WTC11 (cell line): ENCODE results near the gene FAXDC2. TPM values are rescaled to one million over a fixed set of nuclear protein-coding genes. Genes with fewer than 3 reads are reported as not detected.

Experiments
- ATAC-seq: fragments of 200-7000 bp; cut with Tn5 transposase; 2 replicates; pipeline ENCODE4 v1.10.0; 2021; ENCODE audit warnings: mild to moderate bottlenecking, moderate library complexity
- CTCF ChIA-PET: fragments of 300-600 bp; sonication (Branson Sonifier 250); formaldehyde crosslinking; loops from one replicate; lab custom pipeline; 2021; ENCODE audit warnings: antibody characterized with exemption; lab: Charles Lee
- POLR2A ChIA-PET: fragments of 350-600 bp; sonication (Branson Sonifier 250); formaldehyde crosslinking; loops from one replicate; lab custom pipeline; 2021; ENCODE audit warnings: antibody characterized with exemption; lab: Charles Lee
- DNase-seq: peaks from one replicate; pipeline ENCODE4 v3.0.0; 2021; ENCODE audit warnings: low spot score
- H3K27ac Mint-ChIP-seq: 2 replicates; pipeline ENCODE4 v1.8.0; 2021; ENCODE audit warnings: mixed read lengths
- H3K27me3 Mint-ChIP-seq: 2 replicates; pipeline ENCODE4 v1.8.0; 2021; ENCODE audit warnings: low read depth, mild to moderate bottlenecking, moderate library complexity, mixed read lengths
- H3K36me3 Mint-ChIP-seq: 2 replicates; pipeline ENCODE4 v1.8.0; 2021; ENCODE audit warnings: mixed read lengths
- H3K4me1 Mint-ChIP-seq: 2 replicates; pipeline ENCODE4 v1.8.0; 2022; ENCODE audit warnings: mixed read lengths
- H3K4me3 Mint-ChIP-seq: 2 replicates; pipeline ENCODE4 v1.8.0; 2021; ENCODE audit warnings: mild to moderate bottlenecking, moderate library complexity, mixed read lengths
- H3K9me3 Mint-ChIP-seq: 2 replicates; pipeline ENCODE4 v1.8.0; 2021; ENCODE audit warnings: mixed read lengths
- ARID4B ChIP-seq: sonication (generic); formaldehyde crosslinking; IDR thresholded peaks from 2 replicates; pipeline ENCODE4 v1.8.0; 2023; ENCODE audit warnings: missing genetic modification reagents, mild to moderate bottlenecking, borderline replicate concordance
- ATF2 ChIP-seq: sonication (generic); formaldehyde crosslinking; IDR thresholded peaks from 2 replicates; pipeline ENCODE4 v1.8.1; 2022; ENCODE audit warnings: low read depth, missing genetic modification reagents, borderline replicate concordance
- CDX4 ChIP-seq: fragments of 250-450 bp; sonication (Bioruptor Pico); IDR thresholded peaks from 2 replicates; pipeline ENCODE4 v1.9.0; 2021; ENCODE audit warnings: moderate library complexity, mild to moderate bottlenecking, inconsistent platforms, borderline replicate concordance
- CREB1 ChIP-seq: sonication (generic); formaldehyde crosslinking; IDR thresholded peaks from 2 replicates; pipeline ENCODE4 v1.8.0; 2023; ENCODE audit warnings: mild to moderate bottlenecking, missing genetic modification reagents
- E2F1 ChIP-seq: sonication (generic); formaldehyde crosslinking; IDR thresholded peaks from 2 replicates; pipeline ENCODE4 v1.8.0; 2022; ENCODE audit warnings: mild to moderate bottlenecking, missing genetic modification reagents
- GABPB1 ChIP-seq: sonication (generic); formaldehyde crosslinking; IDR thresholded peaks from 2 replicates; pipeline ENCODE4 v1.8.1; 2023; ENCODE audit warnings: mild to moderate bottlenecking, missing genetic modification reagents
- GRHL2 ChIP-seq: fragments of 250-450 bp; sonication (Bioruptor Pico); IDR thresholded peaks from 2 replicates; pipeline ENCODE4 v1.8.0; 2022; ENCODE audit warnings: mild to moderate bottlenecking, moderate library complexity; ENCODE audit not compliant: insufficient replicate concordance, severe bottlenecking
- GTF2I ChIP-seq: fragments of 250-450 bp; sonication (Bioruptor Pico); conservative IDR thresholded peaks from 2 replicates; pipeline ENCODE4 v1.4.0; 2021; ENCODE audit warnings: mild to moderate bottlenecking
- HMGXB4 ChIP-seq: sonication (generic); formaldehyde crosslinking; IDR thresholded peaks from 2 replicates; pipeline ENCODE4 v1.8.1; 2023; ENCODE audit warnings: mild to moderate bottlenecking, moderate library complexity, missing genetic modification reagents
- JAZF1 ChIP-seq: fragments of 250-450 bp; sonication (Bioruptor Pico); IDR thresholded peaks from 2 replicates; pipeline ENCODE4 v1.9.0; 2021; ENCODE audit warnings: moderate library complexity, mild to moderate bottlenecking, inconsistent platforms
- JUN ChIP-seq: sonication (generic); formaldehyde crosslinking; IDR thresholded peaks from 2 replicates; pipeline ENCODE4 v1.8.0; 2023; ENCODE audit warnings: mild to moderate bottlenecking, missing genetic modification reagents
- MYBL2 ChIP-seq: sonication (generic); formaldehyde crosslinking; IDR thresholded peaks from 2 replicates; pipeline ENCODE4 v1.8.1; 2023; ENCODE audit warnings: mild to moderate bottlenecking, moderate library complexity, missing genetic modification reagents
- NR1H2 ChIP-seq: sonication (generic); formaldehyde crosslinking; IDR thresholded peaks from 2 replicates; pipeline ENCODE4 v1.9.0; 2021; ENCODE audit warnings: mild to moderate bottlenecking, moderate library complexity, missing genetic modification reagents
- NR2C2 ChIP-seq: sonication (generic); formaldehyde crosslinking; IDR thresholded peaks from 2 replicates; pipeline ENCODE4 v1.8.0; 2022; ENCODE audit warnings: mild to moderate bottlenecking, missing genetic modification reagents
- RORB ChIP-seq: fragments of 250-450 bp; sonication (Bioruptor Pico); IDR thresholded peaks from 2 replicates; pipeline ENCODE4 v1.9.0; 2021; ENCODE audit warnings: mild to moderate bottlenecking
- USF2 ChIP-seq: sonication (generic); formaldehyde crosslinking; IDR thresholded peaks from 2 replicates; pipeline ENCODE4 v1.8.1; 2023; ENCODE audit warnings: mild to moderate bottlenecking, missing genetic modification reagents, moderate library complexity
- ZNF121 ChIP-seq: sonication (generic); formaldehyde crosslinking; IDR thresholded peaks from 2 replicates; pipeline ENCODE4 v1.8.0; 2023; ENCODE audit warnings: missing genetic modification reagents
- ZNF671 ChIP-seq: fragments of 250-450 bp; sonication (Bioruptor Pico); IDR thresholded peaks from 2 replicates; pipeline ENCODE4 v1.8.0; 2021; ENCODE audit warnings: mild to moderate bottlenecking
- total RNA-seq: library from RNA; stranded (reverse); gene quantifications from 3 replicates; pipeline ENCODE4 v1.2.3, GENCODE V29; 2021

The FAXDC2 gene
- total RNA-seq, 1 experiment from 2014 or later, result 3.9 TPM

GRCh38 chr5:154860123-154860522, 9.7 kb upstream of the FAXDC2 start:
- ATAC-seq, result no peak
- Mint-ChIP-seq H3K27ac (peak overlapping the region; percentile 82), H3K4me3 (peak overlapping the region; percentile 92), H3K27me3 (no peaks in the 10 kb centered on the region), H3K36me3 (peaks cover 25% of the 10 kb centered on the region), H3K9me3 (no peaks in the 10 kb centered on the region), H3K4me1 (peaks cover 28% of the 10 kb centered on the region)
- DNase-seq, result no peak
- peak; percentile 52; the same call in 1 of the 2 replicates for TF ChIP-seq ZNF121
- no peak for TF ChIP-seq USF2 (CRISPR knock-in tag)
- CTCF ChIA-PET, result no interaction called here
- POLR2A ChIA-PET, result no interaction called here

GRCh38 chr5:154858972-154859871, 8.8 kb upstream of the FAXDC2 start:
- ChIA-PET POLR2A (interaction anchor here (0.6 to 0.7 kb wide), 5 partner anchors 9 to 374 kb away, joined by 3 to 4 read pairs (median 3); no protein-coding TSS in a partner anchor), CTCF (interaction anchor here (0.6 to 1.0 kb wide), 3 partner anchors 9 to 338 kb away, joined by 3 to 5 read pairs (median 5); no protein-coding TSS in a partner anchor)
- TF ChIP-seq GTF2I (CRISPR knock-in tag) (0 out of 2 replicates have a peak, but pooled peaks have one; percentile 61), ZNF671 (CRISPR knock-in tag) (no peak)
- TF ChIP-seq, all 79 proteins: peak for 1
- Mint-ChIP-seq H3K36me3 (peaks cover 20% of the 10 kb centered on the region), H3K9me3 (no peaks in the 10 kb centered on the region), H3K4me1 (peaks cover 28% of the 10 kb centered on the region), H3K27me3 (no peaks in the 10 kb centered on the region), H3K27ac (peak overlapping the region; percentile 82), H3K4me3 (peak overlapping the region; percentile 92)
- DNase-seq (no peak), ATAC-seq (no peak)

- ATAC-seq, result peak; percentile 88
- peak within 1 kb of the TSS; percentile 100 for H3K27ac Mint-ChIP-seq
- POLR2A ChIA-PET, result interaction anchor here (0.6 to 0.7 kb wide), 5 partner anchors 10 to 373 kb away, joined by 3 to 4 read pairs (median 3); no protein-coding TSS in a partner anchor
- CTCF ChIA-PET, result interaction anchor here (0.6 to 1.1 kb wide), 4 partner anchors 10 to 337 kb away, joined by 3 to 5 read pairs (median 4); no protein-coding TSS in a partner anchor
- H3K4me3 Mint-ChIP-seq, result peak within 1 kb of the TSS; percentile 92
- H3K27me3 Mint-ChIP-seq, result no peaks in the 10 kb centered on the region
- peak; percentile 97 for DNase-seq
- no peaks in the 10 kb centered on the region for H3K9me3 Mint-ChIP-seq
- peaks cover 13% of the 10 kb centered on the region for H3K36me3 Mint-ChIP-seq
- peaks cover 28% of the 10 kb centered on the region for H3K4me1 Mint-ChIP-seq
- TF ChIP-seq JAZF1 (CRISPR knock-in tag), result no peak
- TF ChIP-seq ATF2 (CRISPR knock-in tag), result no peak
- 0 out of 2 replicates have a peak, but pooled peaks have one; percentile 60 for TF ChIP-seq E2F1 (CRISPR knock-in tag)
- TF ChIP-seq MYBL2 (CRISPR knock-in tag), result no peak
- no peak for TF ChIP-seq GRHL2
- TF ChIP-seq ARID4B (CRISPR knock-in tag), result peak; percentile 91; the same call in 1 of the 2 replicates
- TF ChIP-seq NR2C2 (CRISPR knock-in tag), result 0 out of 2 replicates have a peak, but pooled peaks have one; percentile 55
- TF ChIP-seq JUN (CRISPR knock-in tag), result 0 out of 2 replicates have a peak, but pooled peaks have one; percentile 29
- peak; percentile 57; the same call in 1 of the 2 replicates for TF ChIP-seq HMGXB4 (CRISPR knock-in tag)
- TF ChIP-seq NR1H2 (CRISPR knock-in tag), result no peak
- peak; percentile 66 for TF ChIP-seq GABPB1
- TF ChIP-seq CDX4 (CRISPR knock-in tag), result no peak
- no peak for TF ChIP-seq CREB1 (CRISPR knock-in tag)
- no peak for TF ChIP-seq RORB (CRISPR knock-in tag)
These were observed 8.0 kb upstream of the FAXDC2 start, which contains the start of gene CNOT8 for GRCh38 chr5:154858297-154858971. Gene CNOT8 (plus strand): TSS chr5:154858627. CDS start chr5:154863279, 4,652 bp downstream.
